Osteoblast (primary cell): Measurements from ENCODE around the gene LDB3. TPM values are rescaled to one million over a fixed set of nuclear protein-coding genes. Genes with fewer than 3 reads are reported as not detected.

Source experiments
- DNase-seq: peaks from one replicate; pipeline ENCODE4 v3.0.0; 2011; ENCODE audit warnings: low spot score, mixed read lengths; ENCODE audit not compliant: insufficient read length; ENCODE audit errors: missing footprints
- H2AFZ ChIP-seq: 2 replicates; pipeline ENCODE4 v1.6.0; 2011; ENCODE audit warnings: mild to moderate bottlenecking, low read length
- H3K27ac ChIP-seq: 2 replicates; pipeline ENCODE4 v1.5.1; 2011; ENCODE audit warnings: mild to moderate bottlenecking, low read depth, low read length, moderate library complexity
- H3K27me3 ChIP-seq: 2 replicates; pipeline ENCODE4 v1.6.0; 2012; ENCODE audit warnings: mild to moderate bottlenecking, control low read depth, inconsistent platforms, low read length, moderate library complexity; ENCODE audit not compliant: insufficient read depth
- H3K36me3 ChIP-seq: 2 replicates; pipeline ENCODE4 v1.5.1; 2011; ENCODE audit warnings: mild to moderate bottlenecking, low read length, control low read depth, moderate library complexity; ENCODE audit not compliant: insufficient read depth
- H3K4me1 ChIP-seq: 2 replicates; pipeline ENCODE4 v1.5.1; 2011; ENCODE audit warnings: mild to moderate bottlenecking, low read length, control low read depth, moderate library complexity; ENCODE audit not compliant: insufficient read depth
- H3K4me2 ChIP-seq: 2 replicates; pipeline ENCODE4 v1.6.0; 2011; ENCODE audit warnings: mild to moderate bottlenecking, low read length; ENCODE audit not compliant: insufficient read depth
- H3K4me3 ChIP-seq: fragments of 200-600 bp; sonication (generic); 3 replicates; pipeline ENCODE4 v1.5.1; 2012; ENCODE audit warnings: mild to moderate bottlenecking, low read length, inconsistent platforms; ENCODE audit not compliant: insufficient read depth
- H3K79me2 ChIP-seq: 2 replicates; pipeline ENCODE4 v1.6.0; 2012; ENCODE audit warnings: mild to moderate bottlenecking, low read length, control low read depth, inconsistent platforms; ENCODE audit not compliant: insufficient read depth
- H3K9me3 ChIP-seq: 2 replicates; pipeline ENCODE4 v1.5.1; 2011; ENCODE audit warnings: low read depth, low read length, control low read depth
- H4K20me1 ChIP-seq: 2 replicates; pipeline ENCODE4 v1.6.0; 2012; ENCODE audit warnings: mild to moderate bottlenecking, low read length, control low read depth; ENCODE audit not compliant: insufficient read depth
- total RNA-seq: library from RNA; depleted of rRNA; stranded (reverse); fragments of >200 nt; gene quantifications from 2 replicates; pipeline ENCODE4 v1.2.3, GENCODE V29; 2012
- TF ChIP-seq, protein P1 (sequence below): IDR thresholded peaks from 2 replicates; pipeline ENCODE4 v1.5.1; 2011; ENCODE audit warnings: mild to moderate bottlenecking, low read depth, low read length, moderate library complexity; ENCODE audit errors: extremely low read depth

LDB3 gene
- total RNA-seq, 1 donor: under 0.01 TPM

DNA sequence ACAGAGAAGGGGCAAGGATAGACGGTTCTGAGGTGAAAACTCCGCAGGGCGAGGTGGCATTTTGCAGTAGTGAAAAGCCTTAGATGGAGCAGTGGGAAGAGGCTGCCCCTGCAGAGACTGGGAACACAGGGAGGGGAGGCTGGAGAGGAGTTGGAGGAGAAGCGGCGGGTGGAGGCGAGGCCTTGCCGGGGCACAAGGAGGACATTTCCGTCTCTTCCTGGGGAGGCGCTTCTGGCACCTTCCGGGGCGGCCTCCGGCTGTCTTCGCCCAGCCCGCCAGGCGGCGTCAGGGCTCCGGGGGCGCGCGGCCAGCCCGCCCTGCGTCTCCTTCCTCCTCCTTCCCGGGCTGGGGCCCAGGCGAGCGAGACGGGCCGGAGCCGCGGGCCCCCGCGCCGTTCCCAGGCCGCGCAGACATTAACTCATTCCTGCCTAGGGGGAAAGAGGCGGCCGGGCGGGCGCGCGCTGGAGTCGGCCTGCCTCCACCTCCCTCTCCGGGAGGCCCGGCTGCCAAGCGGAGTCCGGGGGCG, 42.7 kb downstream of the LDB3 start:
- no peaks in the 10 kb centered on the region for H3K36me3 ChIP-seq
- peaks cover 9% of the 10 kb centered on the region for H3K4me1 ChIP-seq
- H3K27me3 ChIP-seq: no peaks in the 10 kb centered on the region
- DNase-seq: peak; percentile 100
- H3K4me2 ChIP-seq: peak overlapping the region; percentile 74
- peak overlapping the region; percentile 79 for H3K4me3 ChIP-seq
- no peaks in the 10 kb centered on the region for H4K20me1 ChIP-seq
- H3K27ac ChIP-seq: peak overlapping the region; percentile 71
- no peaks in the 10 kb centered on the region for H3K79me2 ChIP-seq
- H2AFZ ChIP-seq: peak overlapping the region; percentile 100
- TF ChIP-seq, protein P1, sequence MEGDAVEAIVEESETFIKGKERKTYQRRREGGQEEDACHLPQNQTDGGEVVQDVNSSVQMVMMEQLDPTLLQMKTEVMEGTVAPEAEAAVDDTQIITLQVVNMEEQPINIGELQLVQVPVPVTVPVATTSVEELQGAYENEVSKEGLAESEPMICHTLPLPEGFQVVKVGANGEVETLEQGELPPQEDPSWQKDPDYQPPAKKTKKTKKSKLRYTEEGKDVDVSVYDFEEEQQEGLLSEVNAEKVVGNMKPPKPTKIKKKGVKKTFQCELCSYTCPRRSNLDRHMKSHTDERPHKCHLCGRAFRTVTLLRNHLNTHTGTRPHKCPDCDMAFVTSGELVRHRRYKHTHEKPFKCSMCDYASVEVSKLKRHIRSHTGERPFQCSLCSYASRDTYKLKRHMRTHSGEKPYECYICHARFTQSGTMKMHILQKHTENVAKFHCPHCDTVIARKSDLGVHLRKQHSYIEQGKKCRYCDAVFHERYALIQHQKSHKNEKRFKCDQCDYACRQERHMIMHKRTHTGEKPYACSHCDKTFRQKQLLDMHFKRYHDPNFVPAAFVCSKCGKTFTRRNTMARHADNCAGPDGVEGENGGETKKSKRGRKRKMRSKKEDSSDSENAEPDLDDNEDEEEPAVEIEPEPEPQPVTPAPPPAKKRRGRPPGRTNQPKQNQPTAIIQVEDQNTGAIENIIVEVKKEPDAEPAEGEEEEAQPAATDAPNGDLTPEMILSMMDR: peak; percentile 69
- H3K9me3 ChIP-seq: no peaks in the 10 kb centered on the region

- TF ChIP-seq, protein P1: no peak
- Histone ChIP-seq H3K4me3 (peak overlapping the region; percentile 79), H3K27ac (peak overlapping the region; percentile 71), H2AFZ (peak overlapping the region; percentile 92), H3K36me3 (no peaks in the 10 kb centered on the region), H3K4me2 (peak overlapping the region; percentile 86), H3K79me2 (no peaks in the 10 kb centered on the region), H3K9me3 (no peaks in the 10 kb centered on the region), H3K27me3 (no peaks in the 10 kb centered on the region), H3K4me1 (peaks cover 9% of the 10 kb centered on the region), H4K20me1 (no peaks in the 10 kb centered on the region)
- DNase-seq: peak; percentile 98
Measured at GRCh38 chr10:86711513-86712316, 43.4 kb downstream of the LDB3 start.

- TF ChIP-seq, protein P1: no peak
- H3K27me3 ChIP-seq: no peaks in the 10 kb centered on the region
- H3K4me2 ChIP-seq: peak overlapping the region; percentile 86
- H2AFZ ChIP-seq: peak overlapping the region; percentile 92
- no peaks in the 10 kb centered on the region for H3K9me3 ChIP-seq
- DNase-seq: no peak
- H4K20me1 ChIP-seq: no peaks in the 10 kb centered on the region
- peak overlapping the region; percentile 79 for H3K4me3 ChIP-seq
- H3K79me2 ChIP-seq: no peaks in the 10 kb centered on the region
- H3K27ac ChIP-seq: peak overlapping the region; percentile 69
- H3K36me3 ChIP-seq: no peaks in the 10 kb centered on the region
- peaks cover 9% of the 10 kb centered on the region for H3K4me1 ChIP-seq
Measured at GRCh38 chr10:86712317-86712707, 44.0 kb downstream of the LDB3 start.

- TF ChIP-seq, protein P1: no peak
- peaks cover 9% of the 10 kb centered on the region for H3K4me1 ChIP-seq
- no peaks in the 10 kb centered on the region for H3K27me3 ChIP-seq
Measured at GRCh38 chr10:86715156-86715795, 47.0 kb downstream of the LDB3 start.

More at GRCh38 chr10:86715156-86715795, 47.0 kb downstream of the LDB3 start:
- peak; percentile 27 for DNase-seq
- H3K36me3 ChIP-seq: no peaks in the 10 kb centered on the region
- H3K27ac ChIP-seq: no peak overlapping the region
- H3K4me2 ChIP-seq: no peak overlapping the region
- no peaks in the 10 kb centered on the region for H3K79me2 ChIP-seq
- no peak overlapping the region for H3K4me3 ChIP-seq
- H3K9me3 ChIP-seq: no peaks in the 10 kb centered on the region
- H2AFZ ChIP-seq: no peak overlapping the region
- no peaks in the 10 kb centered on the region for H4K20me1 ChIP-seq
